ENCODE measurements around the gene SGSM2. TPM values are rescaled to one million over a fixed set of nuclear protein-coding genes. Genes with fewer than 3 reads are reported as not detected.
A peak's percentile ranks its signal among the peaks of the same experiment; 100 is the strongest.

The SGSM2 gene
- total and polyA plus RNA-seq, 4 donors: 5.5 to 17.5 (median 12.4) TPM

- H3K4me1 ChIP-seq (ENCODE audit: control insufficient read depth in 4 of 4, insufficient read depth in 4 of 4, low read length in 3 of 4): peaks cover 0 to 14% (median 10%) of the 10 kb centered on the region in 4 donors
- H3K36me3 ChIP-seq (ENCODE audit: control insufficient read depth in 4 of 4, insufficient read depth in 3 of 4, low read depth in 1 of 4, low read length in 3 of 4): peaks cover 0 to 9% (median 2%) of the 10 kb centered on the region in 4 donors
- no peak for DNase-seq (ENCODE audit: low spot score)
- 3% methylated on average over 12 of the region's 12 CpGs for WGBS
- peak overlapping the region; percentile 21 to 80 for H3K9ac ChIP-seq (ENCODE audit: low read depth in 1 of 2, low read length in 2 of 2)
- H3K9me3 ChIP-seq (ENCODE audit: control insufficient read depth in 4 of 4, low read length in 3 of 4): no peaks in the 10 kb centered on the region
- no peaks in the 10 kb centered on the region for H3K27me3 ChIP-seq (ENCODE audit: control insufficient read depth in 4 of 4, insufficient read depth in 4 of 4, low read length in 3 of 4)
- peak overlapping the region; percentile 90 to 95 (median 90) for H3K4me3 ChIP-seq (ENCODE audit: low read depth in 1 of 3, low read length in 3 of 3)
- peak overlapping the region in 1 of 2 donors; percentile 91 for H3K27ac ChIP-seq (ENCODE audit: low read depth in 1 of 2, low read length in 2 of 2)
- TF ChIP-seq TAF1 (conservative IDR thresholded peaks at IDR 0.05) (no peak), YY1 (IDR thresholded peaks at IDR 0.05) (no peak), CTCF (IDR thresholded peaks at IDR 0.05; ENCODE audit: low read depth, low read length, missing input control) (no peak), RAD21 (IDR thresholded peaks at IDR 0.05) (no peak), GABPA (IDR thresholded peaks at IDR 0.05 in 1 of 2, conservative IDR thresholded peaks at IDR 0.05 in 1 of 2) (no peak), FOXA2 (IDR thresholded peaks at IDR 0.05) (no peak), HNF4A (conservative IDR thresholded peaks at IDR 0.05) (no peak), ATF3 (IDR thresholded peaks at IDR 0.05) (no peak), SP1 (IDR thresholded peaks at IDR 0.05) (no peak), NR2F2 (IDR thresholded peaks at IDR 0.05) (no peak), FOXA1 (IDR thresholded peaks at IDR 0.05) (no peak), ZBTB33 (IDR thresholded peaks at IDR 0.05) (no peak), EGR1 (IDR thresholded peaks at IDR 0.05; ENCODE audit: low read depth in 2 of 2) (no peak), REST (IDR thresholded peaks at IDR 0.05) (no peak), MAX (IDR thresholded peaks at IDR 0.05) (no peak), RXRA (IDR thresholded peaks at IDR 0.05) (no peak), HNF4G (IDR thresholded peaks at IDR 0.05) (no peak)
Measured at GRCh38 chr17:2302778-2303203, 34.5 kb upstream of the SGSM2 start.

Data from liver (tissue), 9 donors.